ENCODE results near the gene MKRN1. TPM values are rescaled to one million over a fixed set of nuclear protein-coding genes. Genes with fewer than 3 reads are reported as not detected.
"Not testable (repeated sequence)": the region's sequence is repeated elsewhere in the genome, so short reads cannot be mapped to it uniquely, and the experiment has no call there.

Gene MKRN1
- total RNA-seq, 1 donor from 2014 or later: 75.2 TPM

DNA sequence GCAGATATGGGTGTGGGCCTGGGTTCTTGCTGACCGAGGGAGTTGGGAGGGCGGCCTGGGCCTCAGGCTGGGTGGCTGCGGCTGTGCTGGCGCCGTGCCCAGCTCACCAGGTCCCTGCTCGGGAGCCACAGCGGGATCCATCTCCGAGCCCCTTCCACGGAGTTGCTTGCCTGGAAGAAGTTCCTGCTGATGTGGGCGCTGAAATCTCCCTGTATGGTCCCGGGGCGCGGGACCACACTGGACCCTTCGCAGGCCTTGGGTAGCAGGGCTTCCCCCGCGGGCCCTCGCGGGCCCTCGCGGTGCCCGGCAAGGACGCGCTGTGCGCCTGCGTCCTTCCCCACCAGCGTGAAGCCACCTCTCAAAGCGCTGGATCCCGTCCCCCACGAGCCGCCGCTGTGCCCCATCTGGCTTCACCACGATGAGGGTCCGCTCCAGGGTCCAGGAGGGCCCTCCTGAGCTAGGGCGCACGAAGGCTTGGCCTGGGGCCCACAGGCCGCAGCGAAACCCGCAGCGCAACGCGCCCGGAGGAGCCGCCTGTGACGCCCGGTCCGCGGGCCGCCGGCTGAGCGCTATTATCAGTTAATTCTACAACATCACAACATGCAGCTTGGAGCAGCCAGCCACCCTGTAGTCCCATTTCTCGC, 43.9 kb downstream of the MKRN1 start:
- no peak for DNase-seq

DNA sequence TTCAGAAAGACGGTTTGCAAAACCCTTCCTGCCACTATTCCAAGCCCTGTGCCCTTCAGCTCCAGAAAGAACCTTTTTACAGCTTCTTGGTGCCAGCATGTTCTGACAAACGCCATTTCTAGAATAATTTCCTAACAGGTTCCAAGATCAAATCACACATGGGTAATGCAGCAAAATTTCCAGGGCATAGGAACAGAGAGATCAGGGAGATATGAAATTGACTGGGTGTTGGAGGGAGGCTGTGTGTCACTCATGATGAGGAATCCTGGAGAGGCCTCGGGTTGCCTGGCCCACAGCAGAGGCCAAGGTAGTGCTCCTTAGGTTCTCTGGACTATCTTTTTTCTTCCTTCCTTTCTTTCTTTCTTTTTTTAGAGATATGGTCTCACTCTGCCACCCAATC, 45.9 kb downstream of the MKRN1 start:
- no peak for DNase-seq

DNA sequence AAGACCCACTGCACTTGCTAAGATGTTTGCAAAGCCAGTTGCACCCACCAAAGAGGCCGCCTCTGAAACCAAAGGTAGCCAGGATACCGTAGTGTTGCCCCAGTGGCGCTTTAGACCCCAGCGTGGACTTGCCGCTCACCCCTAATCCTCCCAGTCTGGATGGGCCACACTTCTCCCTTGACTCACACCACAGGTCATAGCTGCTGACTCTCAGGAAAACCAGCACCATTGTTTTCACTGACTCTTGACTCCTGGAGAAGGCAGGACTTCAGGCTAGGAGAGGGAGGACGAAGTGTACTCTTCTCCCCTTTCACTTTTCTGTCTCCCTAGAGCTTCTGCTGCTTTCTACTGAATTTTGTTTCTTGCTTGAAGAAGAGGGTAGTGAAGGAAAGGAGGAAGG, 53.2 kb downstream of the MKRN1 start:
- DNase-seq: no peak

- no peak for DNase-seq
These were observed 53.6 kb downstream of the MKRN1 start for GRCh38 chr7:140425718-140426117.

DNA sequence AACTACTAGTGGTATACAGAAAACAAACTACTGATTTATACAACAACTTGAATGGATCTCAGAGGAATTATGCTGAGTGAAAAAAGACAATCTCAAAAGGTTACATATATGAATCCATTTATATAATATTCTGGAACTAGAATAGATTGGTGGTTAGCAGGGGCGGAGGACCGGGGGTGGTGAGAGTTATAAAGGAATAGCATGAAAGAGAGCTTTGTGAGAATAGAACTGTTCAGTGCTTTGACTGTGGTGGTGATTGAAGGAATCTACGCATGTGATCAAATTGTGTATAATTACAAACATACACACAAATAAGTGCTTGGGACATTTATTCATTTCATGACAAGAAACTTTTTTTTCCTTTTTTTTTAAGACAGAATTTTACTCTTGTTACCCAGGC, 55.8 kb downstream of the MKRN1 start:
- no peak for DNase-seq

- DNase-seq: no peak
These were observed 57.8 kb downstream of the MKRN1 start for GRCh38 chr7:140421521-140421920.

DNA sequence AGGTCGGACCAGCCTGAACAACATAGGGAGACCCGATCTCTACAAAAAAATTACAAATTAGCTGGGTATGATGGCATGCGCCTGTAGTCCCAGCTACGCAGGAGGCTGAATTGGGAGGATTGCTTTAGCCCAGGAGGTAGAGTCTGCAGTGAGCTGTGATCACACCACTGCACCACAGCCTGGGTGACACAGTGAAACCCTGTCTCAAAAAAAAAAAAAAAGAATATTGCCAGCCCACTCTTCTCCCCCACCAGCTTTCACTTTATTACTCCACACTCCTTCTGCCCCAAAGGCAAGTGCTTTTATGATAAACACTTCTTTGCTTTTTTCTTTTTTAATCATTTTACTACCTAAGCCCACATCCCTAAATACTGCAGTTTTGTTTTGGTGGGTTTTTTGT, 60.7 kb downstream of the MKRN1 start:
- no peak for DNase-seq

- DNase-seq: not testable (repeated sequence)
These were observed 61.2 kb downstream of the MKRN1 start for GRCh38 chr7:140418156-140418472.

GRCh38 chr7:140417456-140418155, 61.7 kb downstream of the MKRN1 start:
- DNase-seq: no peak

- DNase-seq: no peak
These were observed 62.7 kb downstream of the MKRN1 start for GRCh38 chr7:140416560-140416959.

DNA sequence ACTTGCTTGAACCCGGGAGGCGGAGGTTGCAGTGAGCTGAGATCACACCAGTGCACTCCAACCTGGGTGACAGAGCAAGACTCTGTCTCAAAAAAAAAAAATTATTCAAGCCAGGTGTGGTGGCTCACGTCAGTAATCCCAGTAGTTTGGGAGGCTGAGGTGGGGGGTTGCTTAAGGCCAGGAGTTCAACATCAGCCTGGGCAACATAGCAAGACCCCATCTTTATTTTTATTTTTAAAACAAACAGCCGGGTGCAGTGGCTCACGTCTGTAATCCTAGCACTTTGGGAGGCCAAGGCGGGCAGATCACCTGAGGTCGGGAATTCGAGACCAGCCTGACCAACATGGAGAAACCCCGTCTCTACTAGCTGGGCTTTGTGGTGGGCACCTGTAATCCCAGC, 63.5 kb downstream of the MKRN1 start:
- not testable (repeated sequence) for DNase-seq

DNA sequence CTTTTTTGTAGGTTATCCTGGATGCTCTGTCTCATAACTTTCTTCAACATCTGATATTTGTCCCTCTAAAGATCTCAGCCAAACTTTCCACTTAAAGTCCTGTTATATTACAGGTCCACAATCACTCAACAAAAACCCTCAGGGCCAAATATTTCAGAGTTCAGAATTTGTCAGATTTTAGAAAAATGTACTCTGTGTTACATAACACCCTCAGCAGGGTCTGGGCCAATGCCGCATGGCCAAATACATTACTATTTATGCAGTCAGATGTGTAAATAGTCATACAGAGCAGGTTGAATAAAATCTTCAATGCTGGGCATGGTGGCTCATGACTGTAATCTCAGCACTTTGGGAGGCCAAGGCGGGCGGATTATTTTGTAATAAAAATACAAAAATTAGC, 63.9 kb downstream of the MKRN1 start:
- no peak for DNase-seq

DNA sequence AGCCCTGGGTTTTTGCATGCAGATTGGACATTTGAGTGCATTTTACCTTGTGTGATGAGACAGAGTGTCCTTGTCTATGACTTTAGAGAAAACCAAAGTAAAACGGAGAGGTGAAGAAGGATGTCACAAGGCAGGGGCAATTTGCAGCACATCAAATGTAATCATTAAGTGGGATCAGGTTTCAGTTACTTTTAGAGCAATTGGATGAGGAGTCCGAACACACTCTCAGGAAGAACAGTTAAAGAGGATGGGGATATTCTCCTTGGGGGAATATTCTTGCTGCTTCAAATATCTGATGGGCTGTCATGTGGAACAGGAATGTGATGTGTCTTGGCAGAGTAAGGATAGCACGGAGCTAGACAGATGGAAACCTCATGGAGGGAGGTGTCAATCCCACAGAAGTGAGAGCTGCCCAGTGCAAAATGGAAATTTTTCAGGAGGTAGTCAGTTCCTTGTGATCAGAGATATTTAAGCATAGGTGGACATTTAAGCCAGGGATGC, 74.7 kb downstream of the MKRN1 start:
- no peak for DNase-seq

DNA sequence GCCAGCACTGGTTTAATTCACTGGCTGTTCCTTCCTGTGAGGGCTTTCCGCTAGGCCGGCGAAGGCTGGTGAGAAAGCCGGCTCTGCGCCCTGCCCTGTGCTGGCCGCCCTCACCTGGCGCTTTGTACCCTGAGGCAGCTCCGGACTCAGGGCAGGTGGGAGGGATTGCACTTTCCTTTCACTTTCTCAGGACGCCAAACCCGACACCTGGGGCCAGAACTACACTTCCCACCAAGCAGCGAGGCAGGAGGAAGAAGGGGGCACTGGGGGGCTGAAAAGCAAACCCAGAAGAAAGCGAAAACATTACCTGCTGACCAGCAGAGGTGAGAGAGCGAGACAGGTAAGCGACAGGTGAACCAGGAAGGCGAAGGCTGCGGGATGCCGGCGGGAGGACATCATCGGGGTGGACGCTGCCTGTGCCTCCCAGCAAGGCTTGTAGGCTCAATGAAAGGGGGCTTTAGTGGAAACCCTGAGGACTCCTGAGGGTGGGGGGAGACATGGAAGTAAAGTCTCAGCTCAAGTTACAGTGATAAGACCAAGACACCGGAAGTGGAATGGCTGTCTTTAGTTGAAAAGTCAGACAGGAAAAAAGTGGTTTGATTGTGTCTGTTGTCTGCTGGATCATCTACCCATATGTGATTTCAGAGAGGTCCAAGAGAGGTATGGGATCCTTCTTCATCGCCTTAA, 75.3 kb downstream of the MKRN1 start, which contains the start of gene RAB19:
Gene RAB19 (plus strand): TSS at position 181 of the 687 bp plus-strand sequence. CDS start 3,589 bp downstream, outside the sequence.
- DNase-seq: no peak

Other genes with a start within 250 kb of the MKRN1 start
- gene SLC37A3, start 81.0 kb downstream of the MKRN1 start, total RNA-seq: 54.9 TPM
- gene RAB19, start 75.4 kb downstream of the MKRN1 start, total RNA-seq: 0.49 TPM
- 24.9 TPM for gene DENND2A, start 161.3 kb upstream of the MKRN1 start, total RNA-seq
- 15.2 TPM for gene ADCK2, start 193.4 kb upstream of the MKRN1 start, total RNA-seq
- 77.3 TPM for gene NDUFB2, start 217.2 kb upstream of the MKRN1 start, total RNA-seq

Measured in skin of body (tissue), 2 donors.